HL-60 (cell line): ENCODE results near the gene RSPH6A.

Experiments
- DNase-seq, 2 experiments: peaks; one replicate each; pipeline ENCODE4 v3.0.0-alpha.2; 2010 to 2020; ENCODE audit warnings: low read depth in 1 of 2, low spot score in 1 of 2
- H3K27ac ChIP-seq: fragments of 250-450 bp; sonication (Bioruptor Pico); replicated peaks from 2 replicates; pipeline ENCODE4 v1.5.1; 2020; ENCODE audit warnings: mild to moderate bottlenecking, moderate library complexity
- H3K27me3 ChIP-seq: fragments of 250-450 bp; sonication (Bioruptor Pico); 2 replicates; pipeline ENCODE4 v1.5.1; 2021; ENCODE audit warnings: mild to moderate bottlenecking, moderate library complexity; ENCODE audit not compliant: insufficient read depth, poor library complexity, severe bottlenecking
- H3K4me3 ChIP-seq: replicated peaks from 2 replicates; pipeline ENCODE4 v1.5.1; 2011; ENCODE audit warnings: mild to moderate bottlenecking, control low read depth, low read length; ENCODE audit not compliant: insufficient read depth
- GABPA ChIP-seq: IDR thresholded peaks from 2 replicates; pipeline ENCODE4 v1.6.1; 2012; ENCODE audit warnings: low read depth
- POLR2AphosphoS5 ChIP-seq: IDR thresholded peaks from 2 replicates; pipeline ENCODE4 v1.6.1; 2012; ENCODE audit warnings: low read depth
- SPI1 ChIP-seq: IDR thresholded peaks from 2 replicates; pipeline ENCODE4 v1.6.1; 2012; ENCODE audit warnings: low read depth, mild to moderate bottlenecking, borderline replicate concordance
- TF ChIP-seq, protein P1 (sequence below): IDR thresholded peaks from one replicate; pipeline ENCODE4 v1.5.1; 2011; ENCODE audit warnings: low read length, control low read depth, inconsistent platforms; ENCODE audit not compliant: insufficient read depth
- TF ChIP-seq, protein P2 (sequence below): IDR thresholded peaks from 2 replicates; pipeline ENCODE4 v1.6.1; 2012; ENCODE audit warnings: low read depth; ENCODE audit not compliant: insufficient replicate concordance

Gene RSPH6A

DNA sequence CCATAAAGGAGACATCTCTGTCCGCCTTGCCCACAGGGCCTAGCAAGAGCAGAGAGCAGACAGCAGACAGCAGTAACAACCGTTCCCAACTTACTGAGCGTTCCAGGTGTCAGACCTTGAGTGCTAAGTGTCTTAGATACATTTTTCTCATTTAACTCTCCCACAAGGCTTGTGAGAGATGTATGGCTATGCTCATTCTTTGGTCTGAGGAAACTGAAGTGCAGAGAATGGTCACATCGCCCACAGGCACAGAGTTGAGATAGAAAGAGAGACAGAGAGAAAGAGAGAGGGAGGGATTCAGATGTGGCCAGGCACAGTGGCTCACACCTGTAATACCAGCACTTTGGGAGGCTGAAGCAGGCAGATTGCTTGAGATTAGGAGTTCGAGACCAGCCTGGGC is 67.6 kb downstream of the RSPH6A start:
- Histone ChIP-seq H3K27ac (no peak overlapping the region), H3K4me3 (no peak overlapping the region), H3K27me3 (peaks cover 12% of the 10 kb centered on the region)
- no peak for TF ChIP-seq GABPA
- no peak for TF ChIP-seq SPI1
- TF ChIP-seq, protein P1, sequence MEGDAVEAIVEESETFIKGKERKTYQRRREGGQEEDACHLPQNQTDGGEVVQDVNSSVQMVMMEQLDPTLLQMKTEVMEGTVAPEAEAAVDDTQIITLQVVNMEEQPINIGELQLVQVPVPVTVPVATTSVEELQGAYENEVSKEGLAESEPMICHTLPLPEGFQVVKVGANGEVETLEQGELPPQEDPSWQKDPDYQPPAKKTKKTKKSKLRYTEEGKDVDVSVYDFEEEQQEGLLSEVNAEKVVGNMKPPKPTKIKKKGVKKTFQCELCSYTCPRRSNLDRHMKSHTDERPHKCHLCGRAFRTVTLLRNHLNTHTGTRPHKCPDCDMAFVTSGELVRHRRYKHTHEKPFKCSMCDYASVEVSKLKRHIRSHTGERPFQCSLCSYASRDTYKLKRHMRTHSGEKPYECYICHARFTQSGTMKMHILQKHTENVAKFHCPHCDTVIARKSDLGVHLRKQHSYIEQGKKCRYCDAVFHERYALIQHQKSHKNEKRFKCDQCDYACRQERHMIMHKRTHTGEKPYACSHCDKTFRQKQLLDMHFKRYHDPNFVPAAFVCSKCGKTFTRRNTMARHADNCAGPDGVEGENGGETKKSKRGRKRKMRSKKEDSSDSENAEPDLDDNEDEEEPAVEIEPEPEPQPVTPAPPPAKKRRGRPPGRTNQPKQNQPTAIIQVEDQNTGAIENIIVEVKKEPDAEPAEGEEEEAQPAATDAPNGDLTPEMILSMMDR: no peak
- TF ChIP-seq, protein P2, sequence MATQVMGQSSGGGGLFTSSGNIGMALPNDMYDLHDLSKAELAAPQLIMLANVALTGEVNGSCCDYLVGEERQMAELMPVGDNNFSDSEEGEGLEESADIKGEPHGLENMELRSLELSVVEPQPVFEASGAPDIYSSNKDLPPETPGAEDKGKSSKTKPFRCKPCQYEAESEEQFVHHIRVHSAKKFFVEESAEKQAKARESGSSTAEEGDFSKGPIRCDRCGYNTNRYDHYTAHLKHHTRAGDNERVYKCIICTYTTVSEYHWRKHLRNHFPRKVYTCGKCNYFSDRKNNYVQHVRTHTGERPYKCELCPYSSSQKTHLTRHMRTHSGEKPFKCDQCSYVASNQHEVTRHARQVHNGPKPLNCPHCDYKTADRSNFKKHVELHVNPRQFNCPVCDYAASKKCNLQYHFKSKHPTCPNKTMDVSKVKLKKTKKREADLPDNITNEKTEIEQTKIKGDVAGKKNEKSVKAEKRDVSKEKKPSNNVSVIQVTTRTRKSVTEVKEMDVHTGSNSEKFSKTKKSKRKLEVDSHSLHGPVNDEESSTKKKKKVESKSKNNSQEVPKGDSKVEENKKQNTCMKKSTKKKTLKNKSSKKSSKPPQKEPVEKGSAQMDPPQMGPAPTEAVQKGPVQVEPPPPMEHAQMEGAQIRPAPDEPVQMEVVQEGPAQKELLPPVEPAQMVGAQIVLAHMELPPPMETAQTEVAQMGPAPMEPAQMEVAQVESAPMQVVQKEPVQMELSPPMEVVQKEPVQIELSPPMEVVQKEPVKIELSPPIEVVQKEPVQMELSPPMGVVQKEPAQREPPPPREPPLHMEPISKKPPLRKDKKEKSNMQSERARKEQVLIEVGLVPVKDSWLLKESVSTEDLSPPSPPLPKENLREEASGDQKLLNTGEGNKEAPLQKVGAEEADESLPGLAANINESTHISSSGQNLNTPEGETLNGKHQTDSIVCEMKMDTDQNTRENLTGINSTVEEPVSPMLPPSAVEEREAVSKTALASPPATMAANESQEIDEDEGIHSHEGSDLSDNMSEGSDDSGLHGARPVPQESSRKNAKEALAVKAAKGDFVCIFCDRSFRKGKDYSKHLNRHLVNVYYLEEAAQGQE: no peak
- no peak for TF ChIP-seq POLR2AphosphoS5
- no peak for DNase-seq

DNA sequence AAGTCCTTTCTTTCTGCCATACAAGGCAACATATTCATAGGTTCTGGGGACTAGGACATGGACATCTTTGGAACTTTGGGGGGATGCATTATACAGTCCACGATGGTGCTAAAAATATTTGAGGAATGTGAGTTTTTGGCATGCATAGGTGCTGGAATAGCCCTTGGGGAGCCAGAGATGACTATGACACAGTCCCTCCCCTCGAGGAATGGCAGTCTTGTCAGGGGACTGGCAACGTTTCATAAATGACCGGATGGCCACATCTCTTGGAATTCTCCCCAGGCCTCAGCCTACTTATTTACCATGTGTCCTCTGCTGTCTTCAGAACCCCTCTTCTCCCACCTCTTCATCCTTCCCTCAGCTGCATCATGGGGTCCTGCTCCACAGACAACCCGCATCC is 68.2 kb downstream of the RSPH6A start:
- DNase-seq: no peak
- H3K4me3 ChIP-seq: no peak overlapping the region
- TF ChIP-seq, protein P2: no peak
- TF ChIP-seq POLR2AphosphoS5: no peak
- no peak for TF ChIP-seq SPI1
- TF ChIP-seq GABPA: no peak
- TF ChIP-seq, protein P1: no peak

More for the DNA sequence above, 68.2 kb downstream of the RSPH6A start:
- Histone ChIP-seq H3K27me3 (peaks cover 12% of the 10 kb centered on the region), H3K27ac (no peak overlapping the region)
